Measurements from ENCODE around the gene ADM. TPM values are rescaled to one million over a fixed set of nuclear protein-coding genes. Genes with fewer than 3 reads are reported as not detected.

Gene ADM
- total RNA-seq, 2 donors from 2014 or later, result 33.0 to 42.4 TPM

DNA sequence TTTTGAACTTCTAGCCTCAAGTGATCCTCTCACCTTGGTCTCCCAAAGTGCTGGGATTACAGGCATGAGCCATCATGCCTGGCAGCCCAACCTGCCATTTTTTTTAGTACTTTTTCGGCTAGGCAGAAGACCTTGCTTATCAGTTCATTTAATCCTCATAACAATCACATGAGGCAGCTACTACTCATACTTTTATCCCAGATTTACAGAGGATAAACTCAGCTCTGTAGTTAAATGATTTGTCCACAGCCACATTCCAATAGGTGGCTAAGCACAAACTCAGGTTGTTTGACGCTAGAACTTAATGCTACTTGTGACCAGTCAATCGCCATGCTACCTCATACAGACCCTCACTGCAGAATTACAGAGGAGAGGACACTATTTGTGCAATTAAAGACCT, 38.9 kb upstream of the ADM start:
- H3K27me3 ChIP-seq, result no peaks in the 10 kb centered on the region
- no peaks in the 10 kb centered on the region for H3K4me1 ChIP-seq
- H3K9me3 ChIP-seq, result no peaks in the 10 kb centered on the region
- H3K9ac ChIP-seq (ENCODE audit: low read depth in 2 of 2, low read length in 2 of 2), result no peak overlapping the region
- intact Hi-C loops (cut with DNase I), result no loop called here
- H3K27ac ChIP-seq, result no peak overlapping the region
- TF ChIP-seq, protein P1, sequence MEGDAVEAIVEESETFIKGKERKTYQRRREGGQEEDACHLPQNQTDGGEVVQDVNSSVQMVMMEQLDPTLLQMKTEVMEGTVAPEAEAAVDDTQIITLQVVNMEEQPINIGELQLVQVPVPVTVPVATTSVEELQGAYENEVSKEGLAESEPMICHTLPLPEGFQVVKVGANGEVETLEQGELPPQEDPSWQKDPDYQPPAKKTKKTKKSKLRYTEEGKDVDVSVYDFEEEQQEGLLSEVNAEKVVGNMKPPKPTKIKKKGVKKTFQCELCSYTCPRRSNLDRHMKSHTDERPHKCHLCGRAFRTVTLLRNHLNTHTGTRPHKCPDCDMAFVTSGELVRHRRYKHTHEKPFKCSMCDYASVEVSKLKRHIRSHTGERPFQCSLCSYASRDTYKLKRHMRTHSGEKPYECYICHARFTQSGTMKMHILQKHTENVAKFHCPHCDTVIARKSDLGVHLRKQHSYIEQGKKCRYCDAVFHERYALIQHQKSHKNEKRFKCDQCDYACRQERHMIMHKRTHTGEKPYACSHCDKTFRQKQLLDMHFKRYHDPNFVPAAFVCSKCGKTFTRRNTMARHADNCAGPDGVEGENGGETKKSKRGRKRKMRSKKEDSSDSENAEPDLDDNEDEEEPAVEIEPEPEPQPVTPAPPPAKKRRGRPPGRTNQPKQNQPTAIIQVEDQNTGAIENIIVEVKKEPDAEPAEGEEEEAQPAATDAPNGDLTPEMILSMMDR (IDR thresholded peaks at IDR 0.05), result no peak
- H3K4me3 ChIP-seq, result no peak overlapping the region
- no peak for DNase-seq
- no peaks in the 10 kb centered on the region for H3K36me3 ChIP-seq

DNA sequence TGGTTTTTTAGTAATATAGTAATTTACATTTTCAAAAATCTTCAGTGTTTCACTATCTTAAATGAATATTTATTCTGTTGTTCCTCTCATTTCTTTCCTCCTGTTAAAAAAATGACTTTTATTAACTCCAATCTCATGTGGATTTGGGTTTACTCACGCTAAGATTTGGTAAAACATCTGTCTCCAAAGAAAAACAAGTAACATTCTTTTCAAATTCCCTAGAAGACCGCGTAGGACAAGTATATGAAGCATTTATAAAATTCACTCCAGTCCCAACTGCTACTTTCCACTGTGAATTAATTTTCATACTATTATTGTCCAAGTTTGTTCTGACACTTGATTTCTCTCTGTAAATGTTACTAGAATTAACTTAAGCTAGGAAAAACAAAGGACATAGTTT, 37.1 kb upstream of the ADM start:
- Histone ChIP-seq H3K4me3 (no peak overlapping the region), H3K4me1 (no peaks in the 10 kb centered on the region), H3K9me3 (no peaks in the 10 kb centered on the region), H3K9ac (ENCODE audit: low read depth in 2 of 2, low read length in 2 of 2) (no peak overlapping the region), H3K36me3 (no peaks in the 10 kb centered on the region), H3K27me3 (no peaks in the 10 kb centered on the region), H3K27ac (no peak overlapping the region)
- TF ChIP-seq, protein P1 (IDR thresholded peaks at IDR 0.05), result no peak
- intact Hi-C loops (cut with DNase I), result no loop called here
- no peak for DNase-seq

DNA sequence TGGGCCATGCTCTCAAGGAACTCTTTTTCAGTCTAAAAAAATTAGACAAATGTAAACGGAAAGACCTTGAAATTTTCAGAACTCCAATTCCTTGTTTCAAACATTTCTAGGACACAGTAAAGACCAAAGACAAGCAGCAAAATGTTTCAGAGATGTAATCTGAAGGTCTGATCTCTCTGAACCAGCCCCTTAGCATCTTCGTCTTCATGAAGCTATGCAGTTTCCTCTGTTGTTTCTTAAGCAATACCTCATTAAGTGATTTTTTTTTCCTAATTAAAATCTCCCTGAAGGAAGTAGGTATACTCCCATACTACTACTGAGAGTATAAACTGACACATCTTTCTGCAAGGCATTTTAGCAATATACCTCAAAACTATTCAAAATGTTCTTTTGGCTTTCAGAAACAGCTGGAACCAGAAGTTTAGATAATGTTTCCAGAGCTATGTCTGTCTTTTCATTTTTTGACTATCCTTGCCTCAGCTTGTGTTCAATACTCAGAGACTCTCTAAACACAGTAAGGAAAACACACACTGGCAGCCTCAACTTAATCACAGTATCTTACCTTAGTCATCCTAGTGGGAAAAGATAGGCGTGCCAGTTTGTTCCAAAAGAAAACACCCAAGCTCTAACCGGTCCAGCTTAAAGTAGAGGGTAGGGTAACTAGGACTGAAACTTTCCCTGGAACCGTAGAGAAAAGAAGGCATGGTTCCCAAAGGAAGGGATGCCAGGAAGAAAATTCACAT, 36.0 kb upstream of the ADM start:
- H3K4me1 ChIP-seq, result no peaks in the 10 kb centered on the region
- H3K9me3 ChIP-seq, result no peaks in the 10 kb centered on the region
- no peaks in the 10 kb centered on the region for H3K27me3 ChIP-seq
- H3K36me3 ChIP-seq, result no peaks in the 10 kb centered on the region
- H3K27ac ChIP-seq, result no peak overlapping the region
- TF ChIP-seq, protein P1 (IDR thresholded peaks at IDR 0.05), result no peak
- H3K9ac ChIP-seq (ENCODE audit: low read depth in 2 of 2, low read length in 2 of 2), result no peak overlapping the region
- intact Hi-C loops (cut with DNase I), result no loop called here
- no peak overlapping the region for H3K4me3 ChIP-seq
- DNase-seq, result no peak

DNA sequence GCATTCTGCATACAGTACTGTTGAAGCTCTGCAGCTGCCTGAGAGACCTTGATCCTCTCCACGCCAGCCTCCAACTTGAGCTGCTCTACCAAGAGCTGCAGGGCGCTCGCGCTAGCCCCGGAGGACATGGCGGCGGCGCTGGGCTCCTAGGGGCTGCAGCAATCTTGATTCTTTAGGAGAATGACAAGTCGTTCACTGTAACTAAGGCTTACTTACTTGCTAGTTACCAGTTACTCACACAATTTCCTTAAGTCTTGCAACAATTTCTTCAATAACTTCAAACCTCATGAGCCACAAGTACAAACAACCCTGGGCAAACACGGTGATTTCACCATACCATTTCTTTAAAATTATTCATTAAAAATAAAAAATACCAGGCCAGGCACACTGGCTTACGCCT, 32.7 kb upstream of the ADM start:
- TF ChIP-seq, protein P1 (IDR thresholded peaks at IDR 0.05), result no peak

DNA sequence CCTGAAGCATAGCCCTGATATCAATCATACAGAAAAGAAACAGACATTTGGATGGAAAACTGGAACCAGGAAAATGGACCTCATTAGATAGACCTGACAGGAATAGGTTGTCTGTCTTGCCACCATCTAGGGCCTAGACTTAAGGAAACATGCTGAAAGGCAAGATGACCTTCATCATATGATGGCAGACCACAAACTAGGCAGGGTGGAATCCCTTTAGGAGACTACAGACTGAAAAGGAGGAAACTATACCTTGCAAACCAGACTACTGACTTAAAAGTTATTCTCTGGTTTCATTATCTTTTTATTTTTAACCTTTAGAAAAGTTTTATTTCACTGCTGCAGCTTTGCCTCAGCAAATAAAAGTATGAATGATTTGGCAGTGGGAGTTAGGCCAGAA, 31.1 kb upstream of the ADM start:
- Histone ChIP-seq H3K27ac (no peak overlapping the region), H3K9ac (ENCODE audit: low read depth in 2 of 2, low read length in 2 of 2) (no peak overlapping the region), H3K27me3 (no peaks in the 10 kb centered on the region), H3K36me3 (no peaks in the 10 kb centered on the region), H3K4me3 (no peak overlapping the region), H3K9me3 (no peaks in the 10 kb centered on the region), H3K4me1 (no peaks in the 10 kb centered on the region)
- no peak for DNase-seq
- TF ChIP-seq, protein P1 (IDR thresholded peaks at IDR 0.05), result no peak
- intact Hi-C loops (cut with DNase I), result no loop called here

More for the DNA sequence above, 32.7 kb upstream of the ADM start:
- Histone ChIP-seq H3K9me3 (no peaks in the 10 kb centered on the region), H3K4me3 (no peak overlapping the region), H3K27ac (no peak overlapping the region), H3K27me3 (no peaks in the 10 kb centered on the region), H3K36me3 (no peaks in the 10 kb centered on the region), H3K4me1 (no peaks in the 10 kb centered on the region), H3K9ac (ENCODE audit: low read depth in 2 of 2, low read length in 2 of 2) (no peak overlapping the region)
- no peak for DNase-seq
- intact Hi-C loops (cut with DNase I), result no loop called here

Data from colonic mucosa (tissue), 4 donors.